Gastroesophageal sphincter (tissue), 3 donors: ENCODE measurements around the gene PGF.

Experiments used
- CTCF ChIP-seq, 4 experiments: fragments of 200-600 bp in 2 of 4; fragments of 450-650 bp in 2 of 4; sonication (generic) in 1 of 4; IDR thresholded peaks; one replicate each; pipeline ENCODE4 v1.5.1; 2017 to 2019; ENCODE audit warnings: antibody characterized with exemption in 4 of 4, mild to moderate bottlenecking in 2 of 4, moderate library complexity in 2 of 4
- EP300 ChIP-seq: sonication (generic); formaldehyde crosslinking; IDR thresholded peaks from one replicate; pipeline ENCODE4 v1.6.1; 2017; ENCODE audit warnings: antibody characterized with exemption, mild to moderate bottlenecking

GRCh38 chr14:74983343-74983742 lies 27.9 kb upstream of the PGF start:
- TF ChIP-seq CTCF (IDR thresholded peaks at IDR 0.05) (no peak), EP300 (no peak)
